Activated CD8-positive, alpha-beta T cell treated with anti-CD3 and anti-CD28 coated beads for 36 hours (primary cell): ENCODE data around the gene ADAM15. TPM values are rescaled to one million over a fixed set of nuclear protein-coding genes. Genes with fewer than 3 reads are reported as not detected.

Source experiments
- ATAC-seq: fragments of 200-7000 bp; cut with Tn5 transposase; one replicate; pipeline ENCODE4 v1.10.0; 2021; ENCODE audit warnings: mild to moderate bottlenecking, moderate library complexity
- CTCF ChIA-PET: fragments of 350-600 bp; sonication (Branson Sonifier 250); formaldehyde crosslinking; loops from one replicate; lab custom pipeline; 2021; ENCODE audit warnings: antibody characterized with exemption; lab: Charles Lee
- POLR2A ChIA-PET: fragments of 350-600 bp; sonication (Branson Sonifier 250); formaldehyde crosslinking; loops from one replicate; lab custom pipeline; 2021; ENCODE audit warnings: antibody characterized with exemption; lab: Charles Lee
- DNase-seq: peaks from one replicate; pipeline ENCODE4 v3.0.0-alpha.2; 2020
- H3K27ac Mint-ChIP-seq: one replicate; pipeline ENCODE4 v1.8.0; 2021; ENCODE audit warnings: mild to moderate bottlenecking, mixed read lengths
- H3K27me3 Mint-ChIP-seq: one replicate; pipeline ENCODE4 v1.8.0; 2021; ENCODE audit warnings: mixed read lengths
- H3K36me3 Mint-ChIP-seq: one replicate; pipeline ENCODE4 v1.8.0; 2021; ENCODE audit warnings: low read depth, mixed read lengths
- H3K4me1 Mint-ChIP-seq: one replicate; pipeline ENCODE4 v1.8.0; 2021; ENCODE audit warnings: low read depth, mixed read lengths
- H3K4me3 Mint-ChIP-seq: one replicate; pipeline ENCODE4 v1.8.0; 2021; ENCODE audit warnings: mild to moderate bottlenecking, moderate library complexity, mixed read lengths
- H3K9me3 Mint-ChIP-seq: one replicate; pipeline ENCODE4 v1.8.0; 2021; ENCODE audit warnings: mixed read lengths
- intact Hi-C: fragments of 100-400 bp; cut with micrococcal nuclease; formaldehyde crosslinking; loops from one replicate; pipeline ENCODE4 v1.10.0; 2022
- total RNA-seq, 2 experiments: library from RNA; stranded (reverse); gene quantifications; one replicate each; pipeline ENCODE4 v1.2.3, GENCODE V29; 2021
- TF ChIP-seq, protein P1 (sequence below): fragments of 200-600 bp; IDR thresholded peaks from one replicate; pipeline ENCODE4 v1.8.0; 2022; ENCODE audit warnings: antibody characterized with exemption, mild to moderate bottlenecking

The ADAM15 gene
- total RNA-seq, 2 experiments from 2014 or later, result 36.4 to 37.2 TPM

DNA sequence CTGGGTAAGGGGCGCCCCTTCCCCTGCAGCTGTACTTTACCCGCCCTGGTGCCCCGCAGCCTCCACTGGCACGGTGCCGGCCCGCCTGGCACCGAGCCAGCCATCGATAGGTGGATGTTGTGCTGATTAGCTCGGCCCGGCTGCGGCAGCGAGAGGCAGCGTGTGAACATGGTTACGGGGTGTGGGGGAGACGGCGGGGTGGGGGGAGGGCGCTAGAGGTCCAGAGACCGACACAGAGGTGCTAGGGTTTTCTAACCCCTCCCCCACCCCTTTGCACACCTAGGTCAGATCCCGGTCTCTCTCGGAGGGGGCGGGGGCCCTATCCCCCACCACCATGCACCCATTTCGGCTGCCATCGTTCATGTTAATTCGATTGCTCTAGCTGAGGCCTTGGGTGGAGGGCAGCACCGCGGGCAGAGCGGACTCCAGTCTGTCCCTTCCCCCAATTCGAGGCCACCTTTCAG lies 19.1 kb downstream of the ADAM15 start:
- Mint-ChIP-seq H3K4me1 (peaks cover 21% of the 10 kb centered on the region), H3K9me3 (no peaks in the 10 kb centered on the region), H3K36me3 (peaks cover 3% of the 10 kb centered on the region), H3K4me3 (peak overlapping the region; percentile 56), H3K27ac (no peak overlapping the region), H3K27me3 (no peaks in the 10 kb centered on the region)
- DNase-seq, result no peak
- POLR2A ChIA-PET, result interaction anchor here (0.5 to 2.1 kb wide), 5 partner anchors 11 to 104 kb away, joined by 3 to 7 read pairs (median 5); partner anchors contain the start of gene KRTCAP2
- ATAC-seq, result no peak
- CTCF ChIA-PET, result interaction anchor here (0.7 to 23.5 kb wide), 10 partner anchors 9 to 134 kb away, joined by 3 to 278 read pairs (median 6); partner anchors contain the start of genes EFNA4, KRTCAP2 and PMVK
- TF ChIP-seq, protein P1, sequence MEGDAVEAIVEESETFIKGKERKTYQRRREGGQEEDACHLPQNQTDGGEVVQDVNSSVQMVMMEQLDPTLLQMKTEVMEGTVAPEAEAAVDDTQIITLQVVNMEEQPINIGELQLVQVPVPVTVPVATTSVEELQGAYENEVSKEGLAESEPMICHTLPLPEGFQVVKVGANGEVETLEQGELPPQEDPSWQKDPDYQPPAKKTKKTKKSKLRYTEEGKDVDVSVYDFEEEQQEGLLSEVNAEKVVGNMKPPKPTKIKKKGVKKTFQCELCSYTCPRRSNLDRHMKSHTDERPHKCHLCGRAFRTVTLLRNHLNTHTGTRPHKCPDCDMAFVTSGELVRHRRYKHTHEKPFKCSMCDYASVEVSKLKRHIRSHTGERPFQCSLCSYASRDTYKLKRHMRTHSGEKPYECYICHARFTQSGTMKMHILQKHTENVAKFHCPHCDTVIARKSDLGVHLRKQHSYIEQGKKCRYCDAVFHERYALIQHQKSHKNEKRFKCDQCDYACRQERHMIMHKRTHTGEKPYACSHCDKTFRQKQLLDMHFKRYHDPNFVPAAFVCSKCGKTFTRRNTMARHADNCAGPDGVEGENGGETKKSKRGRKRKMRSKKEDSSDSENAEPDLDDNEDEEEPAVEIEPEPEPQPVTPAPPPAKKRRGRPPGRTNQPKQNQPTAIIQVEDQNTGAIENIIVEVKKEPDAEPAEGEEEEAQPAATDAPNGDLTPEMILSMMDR, result no peak
- intact Hi-C loops, result no loop called here

DNA sequence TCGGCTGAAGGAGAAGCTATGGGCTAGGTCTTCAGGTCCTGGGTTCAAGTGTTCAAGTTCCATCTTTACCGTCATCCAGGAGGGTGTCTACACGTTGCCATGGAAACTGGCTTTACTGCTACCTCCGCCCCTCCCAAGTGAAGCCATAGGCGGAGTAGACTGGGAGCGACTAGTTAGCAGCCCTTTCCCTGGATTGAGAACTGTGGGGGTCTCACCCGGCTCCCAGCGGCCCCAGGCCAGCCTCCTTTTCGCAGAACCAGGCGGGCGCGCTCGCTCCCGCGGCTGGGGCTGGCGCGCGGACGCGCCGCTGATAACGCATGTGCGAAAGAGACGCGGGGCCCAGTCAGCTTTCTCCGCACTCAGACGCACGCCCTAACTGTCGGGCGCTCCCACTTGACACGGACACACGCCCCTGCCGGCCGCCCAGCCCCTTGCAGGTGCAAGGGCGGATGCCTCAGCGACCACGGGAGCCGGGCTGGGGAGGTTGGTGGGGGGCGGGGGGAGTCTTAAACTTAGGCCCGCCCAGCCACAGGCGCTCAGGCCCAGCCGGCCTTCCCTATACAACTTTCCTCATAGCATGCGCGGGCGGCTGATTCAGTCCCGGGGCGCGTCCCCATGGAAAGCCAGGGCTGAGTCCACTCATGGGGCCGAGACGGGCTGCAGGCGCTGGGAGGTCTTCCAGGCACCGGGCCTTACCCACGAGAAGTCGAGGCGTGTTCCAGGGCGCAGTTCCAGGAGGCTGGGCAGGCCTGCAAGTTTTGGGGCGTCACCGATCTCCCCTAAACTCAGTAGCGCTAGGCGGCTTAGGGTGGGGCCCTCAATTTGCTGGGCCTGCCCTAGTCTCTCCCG lies 19.8 kb downstream of the ADAM15 start:
- ATAC-seq (peak; percentile 94), DNase-seq (peak; percentile 90)
- ChIA-PET POLR2A (interaction anchor here (1.7 to 2.1 kb wide), 3 partner anchors 10 to 102 kb away, joined by 5 to 7 read pairs (median 7); partner anchors contain the start of gene KRTCAP2), CTCF (interaction anchor here (0.7 to 23.5 kb wide), 10 partner anchors 10 to 134 kb away, joined by 3 to 278 read pairs (median 6); partner anchors contain the start of genes EFNA4 and PMVK)
- Mint-ChIP-seq H3K4me1 (peaks cover 21% of the 10 kb centered on the region), H3K9me3 (no peaks in the 10 kb centered on the region), H3K36me3 (peaks cover 3% of the 10 kb centered on the region), H3K27ac (no peak overlapping the region), H3K4me3 (peak overlapping the region; percentile 56), H3K27me3 (no peaks in the 10 kb centered on the region)
- intact Hi-C loops, result no loop called here
- TF ChIP-seq, protein P1, result peak; percentile 64

DNA sequence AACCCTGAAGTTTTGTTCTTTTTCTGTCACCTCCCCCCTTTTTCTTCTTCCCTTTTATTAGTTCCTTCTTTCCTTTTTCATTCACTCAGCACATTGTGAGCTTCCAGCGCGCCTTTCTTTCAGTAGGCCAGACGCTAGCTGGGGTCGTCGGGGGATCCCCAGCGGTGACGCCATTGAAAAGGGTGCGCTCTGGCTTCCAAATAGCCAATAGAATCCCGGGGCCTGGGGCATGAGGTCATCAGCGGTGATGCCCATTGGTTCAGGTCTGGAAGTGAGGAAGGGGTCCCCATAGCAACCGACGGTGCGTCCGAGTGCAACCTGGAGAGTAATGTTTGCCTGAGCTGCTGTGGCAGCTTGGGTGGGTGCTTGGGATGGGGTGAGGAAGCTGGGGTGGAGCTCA lies 20.6 kb downstream of the ADAM15 start:
- POLR2A ChIA-PET, result interaction anchor here (1.7 kb wide), 1 partner anchor 101 kb away, joined by 5 read pairs; the partner anchor contains the start of gene KRTCAP2
- intact Hi-C loops, result no loop called here
- DNase-seq, result no peak

DNA sequence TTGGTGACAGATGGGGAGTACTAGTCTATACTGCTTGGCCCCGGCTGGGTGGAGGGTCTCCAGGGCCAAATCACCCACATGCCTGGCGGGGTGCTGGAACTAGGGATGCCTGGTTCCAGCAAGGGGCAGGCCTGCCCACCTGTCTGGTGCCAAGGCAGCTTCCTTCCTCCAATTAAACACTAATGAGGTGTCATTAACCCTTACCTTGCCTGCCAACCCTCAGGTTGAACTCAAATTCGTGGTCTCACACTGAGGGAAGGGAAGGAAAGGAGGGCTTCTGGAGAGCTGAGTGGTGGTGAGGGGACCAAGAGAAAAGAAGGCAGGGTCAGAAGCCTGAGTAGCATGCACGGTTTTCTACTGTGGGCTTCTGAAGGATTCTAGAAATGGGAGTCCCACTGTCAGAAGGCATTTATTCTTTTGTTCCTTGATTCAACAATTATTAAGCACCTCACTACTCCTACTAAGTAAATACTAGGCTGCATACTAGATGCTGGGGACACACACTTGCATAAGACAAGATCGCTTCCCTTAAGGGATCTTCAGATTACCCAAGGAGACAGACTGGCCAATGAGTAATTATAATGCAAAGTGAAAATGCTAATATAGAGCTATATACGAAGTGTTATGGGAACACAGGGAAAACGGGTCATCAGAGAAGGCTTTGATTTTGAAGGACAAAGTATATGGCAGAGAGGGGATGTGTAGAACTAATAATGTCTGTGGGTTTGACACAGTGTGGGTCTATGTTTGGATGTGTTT lies 21.6 kb downstream of the ADAM15 start:
- H3K4me3 Mint-ChIP-seq, result no peak overlapping the region
- POLR2A ChIA-PET, result interaction anchor here (0.7 to 1.1 kb wide), 2 partner anchors 58 to 62 kb away, joined by 3 to 4 read pairs; no protein-coding TSS in a partner anchor

More for the DNA sequence above, 20.6 kb downstream of the ADAM15 start:
- CTCF ChIA-PET, result interaction anchor here (0.8 to 23.5 kb wide), 7 partner anchors 9 to 96 kb away, joined by 3 to 278 read pairs (median 4); partner anchors contain the start of genes ADAM15 and EFNA4
- H3K27me3 Mint-ChIP-seq, result no peaks in the 10 kb centered on the region
- no peak for ATAC-seq
- TF ChIP-seq, protein P1, result no peak
- H3K36me3 Mint-ChIP-seq, result peaks cover 3% of the 10 kb centered on the region
- no peak overlapping the region for H3K27ac Mint-ChIP-seq
- no peak overlapping the region for H3K4me3 Mint-ChIP-seq
- H3K4me1 Mint-ChIP-seq, result peaks cover 21% of the 10 kb centered on the region
- H3K9me3 Mint-ChIP-seq, result no peaks in the 10 kb centered on the region

More for the DNA sequence above, 21.6 kb downstream of the ADAM15 start:
- Mint-ChIP-seq H3K4me1 (peaks cover 21% of the 10 kb centered on the region), H3K9me3 (no peaks in the 10 kb centered on the region), H3K27me3 (no peaks in the 10 kb centered on the region), H3K27ac (no peak overlapping the region), H3K36me3 (peaks cover 3% of the 10 kb centered on the region)
- ATAC-seq (no peak), DNase-seq (no peak)
- intact Hi-C loops, result no loop called here
- CTCF ChIA-PET, result interaction anchor here (0.7 to 23.5 kb wide), 7 partner anchors 12 to 96 kb away, joined by 4 to 278 read pairs (median 23); partner anchors contain the start of genes ADAM15 and EFNA4
- TF ChIP-seq, protein P1, result no peak
